IMR-90 (cell line): ENCODE results near the gene ZNHIT6. TPM values are rescaled to one million over a fixed set of nuclear protein-coding genes. Genes with fewer than 3 reads are reported as not detected.

Experiments used
- ATAC-seq: fragments of 200-7000 bp; cut with Tn5 transposase; 2 replicates; pipeline ENCODE4 v1.9.1; 2020; ENCODE audit warnings: low read depth, mild to moderate bottlenecking, moderate library complexity
- BruUV-seq: library from RNA; stranded (reverse); fragments of 400-500 nt; replicated peaks from 2 replicates; lab custom pipeline; 2021; lab: Mats Ljungman, UMichigan
- CTCF ChIA-PET: fragments of 300-600 bp; formaldehyde crosslinking; extraction: SDS; loops from one replicate; lab custom pipeline; 2021; ENCODE audit warnings: antibody characterized with exemption; lab: Yijun Ruan, JAX
- POLR2A ChIA-PET: fragments of 300-600 bp; sonication (Branson Sonifier 250); formaldehyde crosslinking; loops from one replicate; lab custom pipeline; 2022; ENCODE audit warnings: antibody characterized with exemption; ENCODE audit not compliant: unreplicated experiment; lab: Charles Lee
- DNase-seq: peaks from one replicate; pipeline ENCODE4 v3.0.0; 2013
- H2AFZ ChIP-seq: replicated peaks from 2 replicates; pipeline ENCODE3; 2013; ENCODE audit warnings: low read length, mild to moderate bottlenecking; ENCODE audit not compliant: poor library complexity
- H2AK5ac ChIP-seq: 2 replicates; pipeline ENCODE4 v1.6.1; 2013; ENCODE audit warnings: low read depth, low read length, inconsistent platforms
- H2AK9ac ChIP-seq: replicated peaks from 2 replicates; pipeline ENCODE3; 2013; ENCODE audit warnings: mild to moderate bottlenecking, low read depth, low read length, moderate library complexity; ENCODE audit not compliant: poor library complexity
- H2BK120ac ChIP-seq: 2 replicates; pipeline ENCODE4 v1.6.1; 2013; ENCODE audit warnings: low read depth, low read length, inconsistent platforms
- H2BK15ac ChIP-seq: 3 replicates; pipeline ENCODE4 v1.6.1; 2013; ENCODE audit warnings: low read depth, low read length, inconsistent platforms
- H2BK20ac ChIP-seq: 2 replicates; pipeline ENCODE4 v1.6.1; 2013; ENCODE audit warnings: low read depth, mild to moderate bottlenecking, inconsistent platforms, low read length, moderate library complexity
- H2BK5ac ChIP-seq: 2 replicates; pipeline ENCODE4 v1.6.1; 2013; ENCODE audit warnings: mild to moderate bottlenecking, low read depth, low read length, inconsistent platforms; ENCODE audit not compliant: poor library complexity, severe bottlenecking
- H3K14ac ChIP-seq: replicated peaks from 2 replicates; pipeline ENCODE4 v1.6.1; 2013; ENCODE audit warnings: low read depth, low read length, inconsistent platforms
- H3K18ac ChIP-seq: 2 replicates; pipeline ENCODE4 v1.6.1; 2013; ENCODE audit warnings: low read depth, low read length, control low read depth
- H3K23ac ChIP-seq: 2 replicates; pipeline ENCODE4 v1.6.1; 2013; ENCODE audit warnings: low read depth, low read length, inconsistent platforms
- H3K27ac ChIP-seq: 2 replicates; pipeline ENCODE4 v1.5.1; 2013; ENCODE audit warnings: mild to moderate bottlenecking, control low read depth, low read length; ENCODE audit not compliant: insufficient read depth
- H3K27me3 ChIP-seq: 2 replicates; pipeline ENCODE4 v1.6.1; 2013; ENCODE audit warnings: low read length; ENCODE audit not compliant: control insufficient read depth, insufficient read depth
- H3K36me3 ChIP-seq: 2 replicates; pipeline ENCODE4 v1.6.1; 2013; ENCODE audit warnings: low read length, mixed read lengths; ENCODE audit not compliant: control insufficient read depth, insufficient read depth
- H3K4ac ChIP-seq: 2 replicates; pipeline ENCODE4 v1.6.1; 2013; ENCODE audit warnings: low read depth, low read length, inconsistent platforms
- H3K4me1 ChIP-seq: 2 replicates; pipeline ENCODE4 v1.6.1; 2013; ENCODE audit warnings: low read length, mixed read lengths; ENCODE audit not compliant: control insufficient read depth, insufficient read depth
- H3K4me2 ChIP-seq: 2 replicates; pipeline ENCODE4 v1.6.1; 2013; ENCODE audit warnings: low read depth, mild to moderate bottlenecking, control low read depth, low read length, moderate library complexity
- H3K4me3 ChIP-seq: 2 replicates; pipeline ENCODE4 v1.5.1; 2013; ENCODE audit warnings: low read depth, mild to moderate bottlenecking, control low read depth, low read length, moderate library complexity; ENCODE audit not compliant: insufficient read depth
- H3K56ac ChIP-seq: 2 replicates; pipeline ENCODE4 v1.6.1; 2013; ENCODE audit warnings: low read length, inconsistent platforms; ENCODE audit not compliant: insufficient read depth; ENCODE audit errors: extremely low read depth
- H3K79me1 ChIP-seq, 2 experiments: 2 replicates each; pipeline ENCODE4 v1.6.1; 2013; ENCODE audit warnings: low read length in 2 of 2, inconsistent platforms in 1 of 2, low read depth in 1 of 2
- H3K9ac ChIP-seq: 2 replicates; pipeline ENCODE4 v1.6.1; 2013; ENCODE audit warnings: low read depth, low read length, control low read depth
- H3K9me1 ChIP-seq: 2 replicates; pipeline ENCODE4 v1.6.1; 2013; ENCODE audit warnings: low read length, inconsistent platforms; ENCODE audit not compliant: insufficient read depth
- H3K9me3 ChIP-seq: 2 replicates; pipeline ENCODE4 v1.6.1; 2013; ENCODE audit warnings: low read length; ENCODE audit not compliant: control insufficient read depth, insufficient read depth
- H4K20me1 ChIP-seq: 2 replicates; pipeline ENCODE4 v1.6.1; 2013; ENCODE audit warnings: low read length, inconsistent platforms; ENCODE audit not compliant: insufficient read depth
- H4K5ac ChIP-seq: 2 replicates; pipeline ENCODE4 v1.6.1; 2013; ENCODE audit warnings: mild to moderate bottlenecking, low read depth, low read length, control low read depth
- H4K8ac ChIP-seq, 2 experiments: 2 replicates each; pipeline ENCODE4 v1.6.1; 2013; ENCODE audit warnings: low read depth in 2 of 2, low read length in 2 of 2, control low read depth in 1 of 2, inconsistent platforms in 1 of 2
- H4K91ac ChIP-seq: 2 replicates; pipeline ENCODE4 v1.6.1; 2013; ENCODE audit warnings: low read depth, low read length, inconsistent platforms; ENCODE audit not compliant: insufficient read depth
- BHLHE40 ChIP-seq: fragments of 150-350 bp; IDR thresholded peaks from 2 replicates; pipeline ENCODE4 v1.6.1; 2016; ENCODE audit warnings: mild to moderate bottlenecking, low read depth, low read length
- CEBPB ChIP-seq: IDR thresholded peaks from 2 replicates; pipeline ENCODE4 v1.6.1; 2012; ENCODE audit warnings: low read depth, low read length, improper control_type of control experiment
- CHD1 ChIP-seq: IDR thresholded peaks from 2 replicates; pipeline ENCODE4 v1.6.1; 2012; ENCODE audit warnings: low read depth, low read length, improper control_type of control experiment
- FOS ChIP-seq: fragments of 150-350 bp; IDR thresholded peaks from 2 replicates; pipeline ENCODE4 v1.6.1; 2016; ENCODE audit warnings: low read depth, low read length
- MAFK ChIP-seq: IDR thresholded peaks from 2 replicates; pipeline ENCODE4 v1.6.1; 2012; ENCODE audit warnings: low read depth, low read length, improper control_type of control experiment
- MAZ ChIP-seq: IDR thresholded peaks from 2 replicates; pipeline ENCODE4 v1.6.1; 2012; ENCODE audit warnings: low read depth, mild to moderate bottlenecking, low read length, improper control_type of control experiment, moderate library complexity, borderline replicate concordance
- MXI1 ChIP-seq: IDR thresholded peaks from 2 replicates; pipeline ENCODE4 v1.6.1; 2012; ENCODE audit warnings: low read depth, mild to moderate bottlenecking, low read length, moderate library complexity, borderline replicate concordance
- NFE2L2 ChIP-seq: fragments of 150-350 bp; IDR thresholded peaks from 2 replicates; pipeline ENCODE4 v1.6.1; 2016; ENCODE audit warnings: low read depth, mild to moderate bottlenecking, low read length
- POLR2A ChIP-seq: IDR thresholded peaks from 2 replicates; pipeline ENCODE4 v1.6.1; 2012; ENCODE audit warnings: mild to moderate bottlenecking, low read depth, low read length
- RAD21 ChIP-seq: IDR thresholded peaks from 2 replicates; pipeline ENCODE4 v1.6.1; 2012; ENCODE audit warnings: low read length, improper control_type of control experiment
- RCOR1 ChIP-seq: IDR thresholded peaks from 2 replicates; pipeline ENCODE4 v1.6.1; 2012; ENCODE audit warnings: mild to moderate bottlenecking, low read length, improper control_type of control experiment; ENCODE audit not compliant: insufficient replicate concordance
- RFX5 ChIP-seq: IDR thresholded peaks from 2 replicates; pipeline ENCODE4 v1.8.0; 2012; ENCODE audit warnings: low read depth, mild to moderate bottlenecking, low read length, moderate library complexity
- SMC3 ChIP-seq: fragments of 150-350 bp; IDR thresholded peaks from 2 replicates; pipeline ENCODE4 v1.6.1; 2016; ENCODE audit warnings: low read depth, mild to moderate bottlenecking, antibody characterized with exemption, low read length, moderate library complexity
- WGBS, 2 experiments: methylation state at CpG; one replicate each; pipeline versions ENCODE4 v1.1.5 to v1.1.7; 2013; ENCODE audit warnings: missing lambda C conversion rate in 2 of 2; ENCODE audit not compliant: insufficient read length in 1 of 2; ENCODE audit errors: extremely low coverage in 2 of 2; 5-methylcytosine and 5-hydroxymethylcytosine counted together
- dilution Hi-C: fragments of 300-500 bp; cut with HindIII; formaldehyde crosslinking; loops from one replicate; pipeline ENCODE4 v1.14.3; 2018; ENCODE audit warnings: low sequenced_read_pairs; ENCODE audit not compliant: unreplicated experiment
- in situ Hi-C: fragments of 300-500 bp; cut with MboI; formaldehyde crosslinking; loops from 3 replicates; pipeline ENCODE4 v1.14.3; 2019; ENCODE audit warnings: low sequenced_read_pairs, inconsistent platforms, mixed read lengths
- intact Hi-C: fragments of 100-400 bp; cut with micrococcal nuclease; formaldehyde crosslinking; loops from 2 replicates; pipeline ENCODE4 v1.10.0; 2022
- polyA plus RNA-seq, 3 experiments: library from polyadenylated mRNA; depleted of rRNA; stranded (reverse); fragments of >200 nt; gene quantifications; 2 replicates each; pipeline ENCODE4 v1.2.3, GENCODE V29; 2012; ENCODE audit warnings: low replicate concordance in 1 of 3
- total RNA-seq: library from RNA; depleted of rRNA; stranded (reverse); fragments of >200 nt; gene quantifications from 2 replicates; pipeline ENCODE4 v1.2.3, GENCODE V29; 2012
- TF ChIP-seq, protein P1 (sequence below): fragments of 150-350 bp; IDR thresholded peaks from 2 replicates; pipeline ENCODE4 v1.6.1; 2016; ENCODE audit warnings: low read depth, mild to moderate bottlenecking, low read length, moderate library complexity, borderline replicate concordance
- TF ChIP-seq, protein P2 (sequence below): conservative IDR thresholded peaks from 2 replicates; pipeline ENCODE4 v1.5.1; 2012; ENCODE audit warnings: mild to moderate bottlenecking, low read depth, low read length, improper control_type of control experiment
- TF ChIP-seq, protein P3 (sequence below): fragments of 150-350 bp; IDR thresholded peaks from 2 replicates; pipeline ENCODE4 v1.6.1; 2017; ENCODE audit warnings: mild to moderate bottlenecking, antibody characterized with exemption, low read length, low read depth

ZNHIT6 gene
- total and polyA plus RNA-seq, 2 of the 4 experiments (the other 2 are of a cell fraction), result 9.0 to 13.7 TPM

DNA sequence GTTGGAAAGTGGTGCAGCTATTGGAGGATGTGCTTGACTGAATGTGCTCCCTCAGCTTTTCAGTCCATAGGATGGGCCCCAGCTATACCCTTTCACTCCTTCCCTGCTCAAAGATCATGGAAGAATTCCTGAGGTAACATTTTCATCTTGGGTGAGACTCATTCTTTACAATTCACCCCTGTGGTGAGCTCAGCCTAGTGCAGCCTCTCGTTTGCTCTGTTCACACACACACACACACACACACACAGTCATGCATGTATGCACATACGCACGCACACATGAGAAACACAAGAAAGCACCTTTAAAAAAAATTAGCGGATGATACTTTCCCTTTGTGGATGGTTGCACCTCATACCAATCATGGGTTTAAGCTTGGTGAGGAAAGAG is 101.8 kb downstream of the ZNHIT6 start:
- Histone ChIP-seq H3K9me3 (no peaks in the 10 kb centered on the region), H3K79me1 (peaks cover 7 to 26% of the 10 kb centered on the region in 2 experiments), H3K36me3 (no peaks in the 10 kb centered on the region), H2BK5ac (peak overlapping the region; percentile 99), H4K20me1 (no peaks in the 10 kb centered on the region), H2BK15ac (peak overlapping the region; percentile 100), H2AK9ac (peak overlapping the region; percentile 0), H3K27ac (peak overlapping the region; percentile 45), H2AK5ac (peak overlapping the region; percentile 94), H3K18ac (peak overlapping the region; percentile 13), H3K27me3 (no peaks in the 10 kb centered on the region), H3K56ac (peak overlapping the region; percentile 51), H3K9me1 (peaks cover 32% of the 10 kb centered on the region), H2BK120ac (peak overlapping the region; percentile 99), H4K91ac (peak overlapping the region; percentile 94), H3K4me3 (no peak overlapping the region), H3K14ac (peak overlapping the region; percentile 86), H4K8ac (peak overlapping the region; percentile 23 to 93), H3K9ac (no peak overlapping the region), H3K23ac (peak overlapping the region; percentile 96), H3K4ac (peak overlapping the region; percentile 97), H4K5ac (peak overlapping the region; percentile 68), H3K4me2 (no peak overlapping the region), H2BK20ac (peak overlapping the region; percentile 99), H3K4me1 (peaks cover 38% of the 10 kb centered on the region), H2AFZ (peak overlapping the region; percentile 28)
- intact Hi-C loops (no loop called here), in situ Hi-C loops (no loop called here), dilution Hi-C loops (no loop called here)
- TF ChIP-seq MXI1, result no peak
- no peak for TF ChIP-seq CHD1
- TF ChIP-seq FOS, result no peak
- no peak for TF ChIP-seq BHLHE40
- TF ChIP-seq, protein P1, sequence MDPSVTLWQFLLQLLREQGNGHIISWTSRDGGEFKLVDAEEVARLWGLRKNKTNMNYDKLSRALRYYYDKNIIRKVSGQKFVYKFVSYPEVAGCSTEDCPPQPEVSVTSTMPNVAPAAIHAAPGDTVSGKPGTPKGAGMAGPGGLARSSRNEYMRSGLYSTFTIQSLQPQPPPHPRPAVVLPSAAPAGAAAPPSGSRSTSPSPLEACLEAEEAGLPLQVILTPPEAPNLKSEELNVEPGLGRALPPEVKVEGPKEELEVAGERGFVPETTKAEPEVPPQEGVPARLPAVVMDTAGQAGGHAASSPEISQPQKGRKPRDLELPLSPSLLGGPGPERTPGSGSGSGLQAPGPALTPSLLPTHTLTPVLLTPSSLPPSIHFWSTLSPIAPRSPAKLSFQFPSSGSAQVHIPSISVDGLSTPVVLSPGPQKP, result no peak
- TF ChIP-seq NFE2L2, result no peak
- no peak for TF ChIP-seq RAD21
- TF ChIP-seq, protein P2, sequence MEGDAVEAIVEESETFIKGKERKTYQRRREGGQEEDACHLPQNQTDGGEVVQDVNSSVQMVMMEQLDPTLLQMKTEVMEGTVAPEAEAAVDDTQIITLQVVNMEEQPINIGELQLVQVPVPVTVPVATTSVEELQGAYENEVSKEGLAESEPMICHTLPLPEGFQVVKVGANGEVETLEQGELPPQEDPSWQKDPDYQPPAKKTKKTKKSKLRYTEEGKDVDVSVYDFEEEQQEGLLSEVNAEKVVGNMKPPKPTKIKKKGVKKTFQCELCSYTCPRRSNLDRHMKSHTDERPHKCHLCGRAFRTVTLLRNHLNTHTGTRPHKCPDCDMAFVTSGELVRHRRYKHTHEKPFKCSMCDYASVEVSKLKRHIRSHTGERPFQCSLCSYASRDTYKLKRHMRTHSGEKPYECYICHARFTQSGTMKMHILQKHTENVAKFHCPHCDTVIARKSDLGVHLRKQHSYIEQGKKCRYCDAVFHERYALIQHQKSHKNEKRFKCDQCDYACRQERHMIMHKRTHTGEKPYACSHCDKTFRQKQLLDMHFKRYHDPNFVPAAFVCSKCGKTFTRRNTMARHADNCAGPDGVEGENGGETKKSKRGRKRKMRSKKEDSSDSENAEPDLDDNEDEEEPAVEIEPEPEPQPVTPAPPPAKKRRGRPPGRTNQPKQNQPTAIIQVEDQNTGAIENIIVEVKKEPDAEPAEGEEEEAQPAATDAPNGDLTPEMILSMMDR, result no peak
- no peak for TF ChIP-seq CEBPB
- TF ChIP-seq SMC3, result no peak
- TF ChIP-seq RCOR1, result no peak
- TF ChIP-seq MAZ, result no peak
- no peak for TF ChIP-seq MAFK
- no peak for TF ChIP-seq RFX5
- TF ChIP-seq, protein P3, sequence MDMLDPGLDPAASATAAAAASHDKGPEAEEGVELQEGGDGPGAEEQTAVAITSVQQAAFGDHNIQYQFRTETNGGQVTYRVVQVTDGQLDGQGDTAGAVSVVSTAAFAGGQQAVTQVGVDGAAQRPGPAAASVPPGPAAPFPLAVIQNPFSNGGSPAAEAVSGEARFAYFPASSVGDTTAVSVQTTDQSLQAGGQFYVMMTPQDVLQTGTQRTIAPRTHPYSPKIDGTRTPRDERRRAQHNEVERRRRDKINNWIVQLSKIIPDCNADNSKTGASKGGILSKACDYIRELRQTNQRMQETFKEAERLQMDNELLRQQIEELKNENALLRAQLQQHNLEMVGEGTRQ, result no peak
- TF ChIP-seq POLR2A, result no peak
- DNase-seq (peak; percentile 37), ATAC-seq (no peak)
- WGBS, 2 experiments, result no CpG with 5 or more reads among the region's 4 CpGs
- BruUV-seq, result no TSS peak
- ChIA-PET POLR2A (interaction anchor here (0.6 to 2.3 kb wide), 3 partner anchors 10 to 22 kb away, joined by 5 to 25 read pairs (median 8); no protein-coding TSS in a partner anchor), CTCF (interaction anchor here (1.3 to 2.3 kb wide), 2 partner anchors 11 to 21 kb away, joined by 3 to 8 read pairs; no protein-coding TSS in a partner anchor)
